HG03175 (cell line): ENCODE results near the gene WSB2.
"Not testable (repeated sequence)": the region's sequence is repeated elsewhere in the genome, so short reads cannot be mapped to it uniquely, and the experiment has no call there.

Experiments used
- ATAC-seq: cut with Tn5 transposase; IDR thresholded peaks from one replicate; pipeline ENCODE4 v1.9.1; 2021; ENCODE audit warnings: mild to moderate bottlenecking, moderate library complexity; ENCODE audit not compliant: unreplicated experiment

WSB2 gene

DNA sequence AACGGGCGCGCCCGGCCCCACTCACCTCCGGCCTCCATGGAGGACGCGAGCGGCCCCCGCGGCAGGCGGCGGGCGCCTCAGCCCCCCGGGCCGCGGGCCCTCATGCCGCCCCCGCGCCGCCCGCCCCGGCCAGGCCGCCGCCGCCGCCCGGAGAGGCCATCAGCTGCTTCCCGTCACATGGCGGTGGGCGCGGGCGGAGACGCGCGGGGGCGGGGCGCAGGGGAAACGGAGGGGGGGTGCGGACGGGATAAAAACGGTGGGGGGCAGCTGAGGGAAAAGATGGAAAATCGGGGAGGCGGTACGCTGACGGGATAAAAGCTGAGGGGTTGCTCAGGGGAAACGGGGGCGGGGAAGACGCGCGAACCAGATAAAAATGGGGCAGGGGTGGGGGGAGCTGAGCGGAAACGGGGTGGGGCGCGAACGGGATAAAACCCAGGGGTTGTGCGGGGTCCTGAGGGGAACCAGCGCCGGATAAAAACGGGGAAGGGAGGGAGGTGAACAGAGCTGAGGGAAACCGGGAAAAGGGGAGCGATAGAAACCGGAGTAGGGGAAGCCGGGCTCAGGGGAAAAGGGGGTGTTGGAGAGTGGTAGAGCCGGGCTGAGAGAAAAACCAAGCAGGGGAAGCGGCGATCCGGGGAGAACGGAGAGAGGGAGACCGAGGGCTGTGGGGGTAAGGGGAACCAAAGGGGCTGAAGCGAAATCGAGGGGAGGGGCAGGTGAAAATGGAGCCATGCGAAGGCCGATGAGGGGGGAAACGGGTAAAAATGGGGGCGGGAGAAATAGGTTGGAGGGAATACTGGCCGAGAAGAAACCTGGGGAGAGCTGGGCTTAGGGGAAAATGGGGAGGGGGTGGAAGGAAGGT is at the start of gene WSB2:
TSS of gene WSB2 (minus strand) at position 169 of the 862 bp plus-strand sequence. CDS start at position 38, 131 bp downstream.
- peak; percentile 49 for ATAC-seq

GRCh38 chr12:118109088-118109487 is 48.1 kb upstream of the WSB2 start:
- ATAC-seq: no peak

GRCh38 chr12:118107694-118108093 is 46.7 kb upstream of the WSB2 start:
- ATAC-seq: no peak

DNA sequence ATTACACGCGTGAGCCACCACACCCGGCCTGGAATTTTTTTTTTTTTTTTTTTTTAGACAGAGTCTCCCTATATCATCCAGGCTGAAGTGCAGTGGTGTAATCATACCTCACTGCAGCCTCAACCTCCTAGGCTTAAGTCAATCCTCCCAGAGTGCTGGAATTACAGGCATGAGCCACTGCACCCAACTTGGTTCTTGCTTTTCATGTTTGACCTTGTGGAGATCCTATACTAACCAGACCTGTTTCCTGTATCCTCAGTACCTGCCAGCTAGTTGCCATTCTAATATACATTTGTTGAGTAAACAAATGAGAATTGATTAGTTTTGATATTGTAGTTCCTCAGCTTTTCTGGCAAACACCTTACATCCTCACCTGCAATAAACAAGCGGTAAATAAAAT is 46.0 kb upstream of the WSB2 start:
- no peak for ATAC-seq

DNA sequence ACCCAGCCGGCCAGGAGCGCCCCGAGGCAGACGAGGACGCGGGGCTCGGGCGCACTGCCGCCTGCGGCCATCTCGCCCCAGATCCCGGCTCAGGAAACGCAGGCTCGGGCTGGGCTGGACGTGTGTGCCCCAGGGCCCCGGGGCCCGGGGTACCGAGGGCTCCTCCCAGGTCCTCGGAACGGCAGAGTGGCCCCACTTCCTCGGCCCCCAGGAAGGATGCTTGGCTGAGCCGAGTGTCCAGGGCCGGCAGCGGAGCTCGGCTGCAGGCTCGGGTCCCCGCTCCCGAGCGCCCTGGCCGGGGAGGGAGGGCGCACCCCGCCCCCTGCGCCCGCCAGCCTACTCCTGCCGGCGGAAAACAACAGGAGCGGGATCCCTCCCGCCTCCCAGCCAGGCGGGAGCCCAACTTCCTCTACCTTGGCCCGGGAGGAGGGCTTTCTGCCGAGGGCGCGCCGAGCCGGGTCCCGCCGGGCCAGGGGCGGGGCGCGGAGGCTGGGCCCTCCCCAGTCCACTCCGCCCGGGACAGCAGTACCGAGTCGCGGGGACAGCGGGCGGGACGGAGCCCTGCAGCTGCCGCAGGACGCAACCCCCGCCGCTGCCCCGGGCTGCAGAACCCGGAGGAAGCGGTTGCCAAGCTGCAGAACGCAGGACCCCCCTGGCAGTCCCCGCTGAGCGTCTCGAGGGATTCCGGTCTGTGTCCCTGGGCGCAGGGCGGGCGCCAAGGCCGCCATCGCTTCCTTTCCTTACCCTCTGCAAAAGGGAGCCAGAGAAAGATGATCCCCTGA is 42.8 kb upstream of the WSB2 start, which contains the start of gene VSIG10:
TSS of gene VSIG10 (minus strand) at position 411 of the 782 bp plus-strand sequence. CDS start at position 71, 340 bp downstream.
- ATAC-seq: no peak

DNA sequence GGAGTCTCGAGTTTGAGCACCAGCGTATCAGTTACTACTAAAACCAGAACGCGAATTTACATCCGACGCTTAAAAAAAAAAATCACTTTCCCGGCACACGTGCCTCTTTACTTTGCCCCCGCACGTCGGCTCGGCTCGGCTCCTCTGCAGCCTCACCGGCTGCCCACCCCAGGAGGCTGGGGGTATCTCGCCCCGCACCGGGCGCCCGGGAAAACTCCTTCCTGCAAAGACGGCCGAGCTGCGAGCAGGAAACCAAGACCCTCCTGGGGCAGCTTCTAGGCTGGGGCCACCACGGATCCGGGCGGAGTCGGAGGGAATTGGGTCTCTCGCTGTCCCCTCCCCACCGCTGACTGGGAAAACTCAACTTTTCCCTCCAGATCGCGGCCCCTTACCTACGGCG is 42.2 kb upstream of the WSB2 start:
- ATAC-seq: no peak

DNA sequence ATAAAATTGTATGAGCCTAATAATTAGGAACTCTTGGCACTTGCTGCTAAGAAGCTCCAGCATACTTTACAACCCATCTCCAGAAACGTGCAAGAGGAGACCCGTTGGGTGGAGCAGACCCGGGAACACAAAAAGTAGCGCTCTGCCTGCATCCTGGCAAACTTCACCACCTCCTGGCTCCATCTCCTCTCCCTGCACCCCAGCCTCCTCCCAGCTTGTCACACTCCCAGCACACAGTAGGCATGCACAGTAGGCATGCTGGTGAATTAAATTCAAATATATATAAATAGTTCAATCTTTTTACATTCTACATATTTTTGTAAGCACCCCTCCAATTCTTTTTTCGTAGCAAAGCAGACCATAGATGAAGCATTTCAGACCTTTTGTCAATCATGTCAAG is 41.6 kb upstream of the WSB2 start:
- no peak for ATAC-seq

DNA sequence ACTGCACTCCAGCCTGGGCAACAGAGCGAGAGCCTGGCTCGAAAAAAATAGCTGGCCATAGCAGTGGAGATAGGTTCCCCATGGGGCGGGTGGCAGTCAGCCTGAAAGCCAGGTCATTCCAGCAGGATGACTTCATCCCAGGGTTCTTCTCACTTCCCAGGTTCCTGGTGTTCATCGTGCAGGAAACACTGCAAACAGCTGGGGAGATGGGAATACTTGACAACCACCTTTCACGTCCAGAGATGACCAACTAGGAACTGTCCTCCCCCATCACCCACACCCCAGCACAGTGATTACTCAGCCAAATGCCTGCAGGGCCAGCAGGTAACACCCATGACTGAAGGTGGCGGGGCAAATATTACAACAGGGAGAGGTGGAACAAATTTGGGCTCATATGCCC is 41.1 kb upstream of the WSB2 start:
- ATAC-seq: no peak

GRCh38 chr12:118101051-118101450 is 40.1 kb upstream of the WSB2 start:
- no peak for ATAC-seq

GRCh38 chr12:118098911-118099671 is 38.1 kb upstream of the WSB2 start:
- ATAC-seq: no peak

- ATAC-seq: no peak
These were observed 37.4 kb upstream of the WSB2 start for GRCh38 chr12:118098401-118098800.

GRCh38 chr12:118094039-118094438 is 33.1 kb upstream of the WSB2 start:
- ATAC-seq: no peak

- no peak for ATAC-seq
These were observed 28.8 kb upstream of the WSB2 start for GRCh38 chr12:118089782-118090181.

DNA sequence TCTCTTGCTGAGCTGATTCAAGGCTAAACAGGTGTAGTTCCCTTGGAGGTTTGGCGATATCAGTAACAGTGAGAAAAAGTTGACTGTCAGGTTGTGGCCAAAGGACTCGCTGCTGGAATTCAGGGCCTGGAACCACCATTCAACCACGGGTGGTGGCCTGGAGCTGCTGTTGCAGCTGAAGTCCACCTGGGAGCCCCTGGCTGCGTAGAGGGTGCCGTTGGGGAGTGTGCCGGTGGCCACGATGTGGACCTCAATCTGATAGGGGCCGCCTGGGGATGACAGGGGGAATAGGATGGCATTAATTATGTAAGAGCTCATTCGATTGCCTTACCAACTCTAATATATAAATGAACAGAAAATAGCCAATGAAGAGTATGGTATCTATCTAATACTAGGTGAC is 21.2 kb upstream of the WSB2 start:
- ATAC-seq: no peak

- not testable (repeated sequence) for ATAC-seq
These were observed 20.5 kb upstream of the WSB2 start for GRCh38 chr12:118081521-118081920.

GRCh38 chr12:118073768-118074167 is 12.8 kb upstream of the WSB2 start:
- ATAC-seq: no peak

- ATAC-seq: no peak
These were observed 9.7 kb upstream of the WSB2 start for GRCh38 chr12:118070650-118071049.

DNA sequence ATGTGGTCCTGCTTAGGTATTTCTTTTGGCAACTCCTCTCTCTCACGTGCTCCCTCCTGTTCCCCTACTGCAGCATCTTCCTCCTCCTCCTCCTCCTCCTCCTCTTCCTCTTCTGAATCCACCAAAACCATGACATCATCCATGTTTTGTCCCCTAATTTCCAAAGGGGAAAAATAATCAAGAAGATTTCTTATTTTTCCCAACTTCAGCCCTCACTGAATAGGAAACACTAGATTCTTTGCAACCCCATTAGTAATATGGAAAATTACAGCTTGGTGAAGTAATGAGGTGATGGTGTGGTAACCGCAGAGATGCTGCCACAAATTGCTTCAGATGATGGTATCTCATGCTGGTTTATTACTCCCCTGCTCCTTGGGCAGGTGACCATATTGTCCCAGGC is 7.5 kb upstream of the WSB2 start:
- ATAC-seq: no peak

GRCh38 chr12:118065380-118065779 is 4.4 kb upstream of the WSB2 start:
- no peak for ATAC-seq

DNA sequence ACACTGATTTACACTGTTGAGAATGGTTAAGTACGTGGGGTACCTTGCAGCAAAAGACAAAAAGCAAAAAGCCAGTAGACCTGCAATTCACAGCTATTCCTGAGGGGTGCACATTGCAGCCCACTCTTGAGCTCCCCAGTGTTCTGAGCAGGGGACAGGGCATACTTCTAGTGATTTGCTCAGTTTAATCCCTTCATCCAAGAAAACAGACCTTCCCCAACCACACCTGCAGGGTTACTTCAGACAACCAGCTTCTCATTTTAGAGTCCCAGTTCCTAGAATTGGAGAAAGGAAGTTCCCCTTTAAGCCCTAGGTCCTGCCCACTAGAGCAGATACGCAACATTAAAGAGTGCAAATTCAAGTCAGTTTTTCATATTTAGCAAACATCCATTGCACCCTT is 3.6 kb upstream of the WSB2 start:
- ATAC-seq: peak; percentile 49
